Activated CD4-positive, alpha-beta memory T cell treated with anti-CD3 and anti-CD28 coated beads for 36 hours (primary cell): Measurements from ENCODE around the gene ZFPM1. TPM values are rescaled to one million over a fixed set of nuclear protein-coding genes. Genes with fewer than 3 reads are reported as not detected.

Experiments
- CTCF ChIA-PET: fragments of 350-600 bp; sonication (Branson Sonifier 250); formaldehyde crosslinking; loops from one replicate; lab custom pipeline; 2021; ENCODE audit warnings: antibody characterized with exemption, inconsistent platforms; lab: Charles Lee
- POLR2A ChIA-PET: fragments of 350-600 bp; sonication (Branson Sonifier 250); formaldehyde crosslinking; loops from one replicate; lab custom pipeline; 2021; ENCODE audit warnings: antibody characterized with exemption; lab: Charles Lee
- DNase-seq: peaks from one replicate; pipeline ENCODE4 v3.0.0-alpha.2; 2020
- H3K27ac Mint-ChIP-seq: one replicate; pipeline ENCODE4 v1.8.0; 2021; ENCODE audit warnings: mixed read lengths
- H3K27me3 Mint-ChIP-seq: one replicate; pipeline ENCODE4 v1.8.0; 2021; ENCODE audit warnings: mixed read lengths
- H3K36me3 Mint-ChIP-seq: one replicate; pipeline ENCODE4 v1.8.0; 2021; ENCODE audit warnings: mixed read lengths
- H3K4me1 Mint-ChIP-seq: one replicate; pipeline ENCODE4 v1.8.0; 2021; ENCODE audit warnings: low read depth, mixed read lengths
- H3K4me3 Mint-ChIP-seq: one replicate; pipeline ENCODE4 v1.8.0; 2021; ENCODE audit warnings: mild to moderate bottlenecking, mixed read lengths
- H3K9me3 Mint-ChIP-seq: one replicate; pipeline ENCODE4 v1.8.0; 2021; ENCODE audit warnings: mixed read lengths
- intact Hi-C: fragments of 100-400 bp; cut with micrococcal nuclease; formaldehyde crosslinking; loops from one replicate; pipeline ENCODE4 v1.15.1; 2023
- total RNA-seq, 2 experiments: library from RNA; stranded (reverse); gene quantifications; one replicate each; pipeline ENCODE4 v1.2.3, GENCODE V29; 2021

Gene ZFPM1
- total RNA-seq, 2 experiments from 2014 or later = 11.6 to 12.0 TPM

DNA sequence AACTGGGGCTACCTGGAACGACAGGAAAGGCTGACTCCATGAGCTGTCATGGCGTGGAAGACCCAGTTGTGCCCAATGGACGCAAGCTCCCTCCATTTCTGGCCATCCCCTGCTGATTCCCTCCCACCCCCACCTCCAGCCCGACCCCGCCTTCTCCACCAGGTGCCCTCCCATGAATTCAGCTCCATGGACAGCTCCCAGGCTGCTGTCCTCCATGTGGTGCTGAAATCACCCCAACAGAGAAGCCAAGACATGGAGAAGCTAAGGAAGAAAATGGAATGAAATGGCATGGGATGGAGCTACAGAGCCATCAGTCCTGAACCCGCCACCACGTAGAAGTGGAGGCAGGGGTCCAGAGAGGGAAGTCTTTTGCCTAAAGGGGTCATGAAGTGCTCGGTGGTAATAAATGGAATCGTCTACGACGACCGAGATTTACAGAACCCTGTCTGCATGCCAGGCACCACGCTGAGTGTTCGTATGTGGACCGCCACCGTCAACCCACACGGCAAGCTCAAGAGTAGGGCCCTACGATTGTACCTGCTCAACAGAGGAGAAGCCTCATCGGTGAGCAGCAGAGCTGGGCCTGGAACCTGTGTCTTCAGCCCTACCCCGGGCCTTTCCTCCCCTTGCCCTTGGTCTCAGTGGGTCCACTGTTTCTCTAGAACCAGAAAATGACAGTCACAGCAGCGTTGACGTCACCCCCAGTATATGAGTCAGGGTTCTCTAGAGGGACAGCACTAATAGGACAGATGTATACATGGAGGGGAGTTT lies 107.8 kb downstream of the ZFPM1 start:
- Mint-ChIP-seq H3K27me3 (peaks cover 7% of the 10 kb centered on the region), H3K36me3 (no peaks in the 10 kb centered on the region), H3K9me3 (peaks cover 7% of the 10 kb centered on the region), H3K4me1 (peaks cover 5% of the 10 kb centered on the region), H3K27ac (no peak overlapping the region), H3K4me3 (no peak overlapping the region)
- ChIA-PET POLR2A (interaction anchor here (1.0 kb wide), 1 partner anchor 10 kb away, joined by 4 read pairs; the partner anchor contains the start of gene ZC3H18), CTCF (interaction anchor here (0.9 to 5.9 kb wide), 7 partner anchors 10 to 123 kb away, joined by 3 to 34 read pairs (median 5); partner anchors contain the start of gene ZC3H18)
- no peak for DNase-seq
- intact Hi-C loops = no loop called here

DNA sequence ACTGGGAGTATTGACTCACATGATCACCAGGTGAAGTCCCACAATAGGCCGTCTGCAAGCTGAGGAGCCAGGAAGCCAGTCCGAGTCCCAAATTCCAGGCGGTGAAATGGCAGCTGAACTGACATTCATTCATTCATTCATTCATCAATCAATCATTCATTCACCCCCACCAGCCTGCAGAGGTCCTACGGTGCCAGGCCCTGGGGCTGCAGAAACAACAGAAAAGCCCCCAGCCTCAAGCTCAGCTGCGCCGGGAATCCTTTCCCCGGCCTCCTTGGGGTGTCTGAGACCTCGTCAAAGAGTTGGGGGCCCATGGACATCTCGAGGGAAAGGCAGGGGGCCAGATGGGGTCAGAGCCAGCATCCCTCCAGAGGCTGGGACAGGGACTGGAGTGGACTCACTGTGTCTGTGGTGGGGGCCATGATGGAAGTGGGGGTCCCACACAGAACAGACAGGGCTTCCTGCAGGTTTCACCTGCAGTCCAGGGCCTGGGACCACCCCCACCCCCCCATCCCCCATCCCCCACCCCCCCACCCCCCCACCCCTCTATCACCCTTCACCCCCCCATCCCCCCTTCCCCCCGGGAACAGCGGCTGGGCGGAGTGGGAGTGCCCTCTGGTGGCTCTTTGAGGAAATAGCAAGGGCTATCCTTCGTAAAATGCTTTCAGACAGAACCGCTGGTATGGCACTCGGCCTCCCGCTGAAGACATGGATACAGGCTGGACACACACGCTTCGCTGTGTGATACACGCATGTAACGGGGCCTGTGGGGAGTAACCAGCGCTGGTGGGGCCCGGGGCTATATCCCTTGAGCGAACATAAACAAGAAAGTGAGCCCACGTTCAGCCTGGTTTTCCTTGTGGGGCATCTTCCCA lies 108.6 kb downstream of the ZFPM1 start:
- H3K4me1 Mint-ChIP-seq = peaks cover 13% of the 10 kb centered on the region
- peak; percentile 62 for DNase-seq
- peaks cover 5% of the 10 kb centered on the region for H3K27me3 Mint-ChIP-seq
- H3K9me3 Mint-ChIP-seq = no peaks in the 10 kb centered on the region
- POLR2A ChIA-PET = no interaction called here
- no peak overlapping the region for H3K4me3 Mint-ChIP-seq
- intact Hi-C loops = loop anchor here (2.0 kb wide), 1 partner anchor 119 kb away; no protein-coding TSS in a partner anchor
- CTCF ChIA-PET = interaction anchor here (0.7 to 5.9 kb wide), 13 partner anchors 9 to 605 kb away, joined by 3 to 34 read pairs (median 5); partner anchors contain the start of gene ZC3H18
- H3K36me3 Mint-ChIP-seq = no peaks in the 10 kb centered on the region
- H3K27ac Mint-ChIP-seq = no peak overlapping the region

DNA sequence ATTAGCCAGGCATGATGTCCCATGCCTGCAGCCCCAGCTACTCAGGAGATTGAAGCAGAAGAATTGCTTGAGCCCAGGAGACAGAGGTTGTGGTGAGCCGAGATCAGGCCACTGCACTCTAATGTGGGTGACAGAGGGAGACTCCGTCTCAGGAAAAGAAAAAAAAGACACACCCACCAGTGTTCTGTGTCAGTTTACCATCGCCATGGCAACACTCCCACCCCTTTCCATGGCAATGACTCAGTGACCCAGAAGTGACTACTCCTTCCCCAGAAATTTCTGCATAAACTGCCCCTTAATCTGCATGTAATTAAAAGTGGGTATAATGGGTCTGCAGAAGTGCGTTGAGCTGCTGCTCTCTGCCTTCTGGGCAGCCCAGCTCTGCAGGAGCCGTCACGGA lies 113.1 kb downstream of the ZFPM1 start:
- peaks cover 2% of the 10 kb centered on the region for H3K27me3 Mint-ChIP-seq
- peaks cover 3% of the 10 kb centered on the region for H3K36me3 Mint-ChIP-seq
- H3K9me3 Mint-ChIP-seq = no peaks in the 10 kb centered on the region
- peak; percentile 92 for DNase-seq
- intact Hi-C loops = loop anchor here (1.0 kb wide), 1 partner anchor 85 kb away; the partner anchor contains the start of gene CYBA
- peaks cover 23% of the 10 kb centered on the region for H3K4me1 Mint-ChIP-seq
- H3K27ac Mint-ChIP-seq = no peak overlapping the region
- CTCF ChIA-PET = interaction anchor here (0.7 to 1.9 kb wide), 4 partner anchors 9 to 129 kb away, joined by 3 to 6 read pairs (median 4); no protein-coding TSS in a partner anchor
- POLR2A ChIA-PET = interaction anchor here (1.3 kb wide), 1 partner anchor 136 kb away, joined by 3 read pairs; no protein-coding TSS in a partner anchor
- H3K4me3 Mint-ChIP-seq = peak overlapping the region; percentile 13

DNA sequence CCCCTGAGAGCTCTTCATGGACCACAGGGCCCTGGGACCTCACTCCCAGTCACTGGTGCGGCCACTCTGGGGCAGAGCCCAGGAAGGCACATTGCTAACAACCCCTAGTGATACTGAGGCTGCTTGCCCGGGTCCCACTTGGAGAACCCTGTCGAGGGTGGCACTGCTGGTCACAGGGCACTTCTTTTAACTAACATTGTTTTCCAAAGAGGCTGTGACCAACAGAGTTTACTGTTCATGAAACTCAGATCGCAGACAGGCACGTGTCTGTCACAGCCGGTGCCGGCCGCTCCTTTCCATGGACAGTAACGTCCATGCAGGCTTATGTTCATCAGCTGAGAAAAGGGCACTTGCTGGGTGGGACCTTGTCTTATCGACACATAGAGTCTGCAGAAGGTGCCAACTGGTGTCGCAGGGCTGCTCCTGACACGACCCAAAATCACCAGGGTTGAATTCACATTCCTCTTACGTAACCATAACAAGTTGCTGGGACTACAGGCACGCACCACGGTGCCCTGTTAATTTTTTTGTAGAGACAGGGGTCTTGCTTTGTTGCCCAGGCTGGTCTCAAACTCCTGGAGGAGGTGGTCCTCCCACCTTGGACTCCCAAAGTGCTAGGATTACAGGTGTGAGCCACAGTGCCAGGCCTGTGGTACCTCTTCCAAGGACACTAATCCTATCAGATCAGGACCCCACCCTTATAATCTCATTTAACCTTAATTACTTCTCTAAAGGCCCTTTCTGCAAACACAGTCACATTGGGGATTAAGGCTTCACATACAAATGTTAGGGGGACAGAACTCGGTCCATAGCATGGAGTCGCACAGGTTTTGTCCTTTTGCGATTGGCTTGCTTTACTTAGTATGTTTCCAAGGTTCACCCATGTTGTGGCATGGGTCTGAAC lies 115.9 kb downstream of the ZFPM1 start:
- intact Hi-C loops = no loop called here
- POLR2A ChIA-PET = interaction anchor here (1.4 to 2.1 kb wide), 3 partner anchors 51 to 243 kb away, joined by 4 to 8 read pairs (median 6); partner anchors contain the start of gene APRT
- Mint-ChIP-seq H3K9me3 (no peaks in the 10 kb centered on the region), H3K27me3 (no peaks in the 10 kb centered on the region), H3K4me1 (peaks cover 40% of the 10 kb centered on the region), H3K27ac (peak overlapping the region; percentile 83), H3K36me3 (peaks cover 9% of the 10 kb centered on the region), H3K4me3 (peak overlapping the region; percentile 83)
- DNase-seq = no peak
- CTCF ChIA-PET = no interaction called here

DNA sequence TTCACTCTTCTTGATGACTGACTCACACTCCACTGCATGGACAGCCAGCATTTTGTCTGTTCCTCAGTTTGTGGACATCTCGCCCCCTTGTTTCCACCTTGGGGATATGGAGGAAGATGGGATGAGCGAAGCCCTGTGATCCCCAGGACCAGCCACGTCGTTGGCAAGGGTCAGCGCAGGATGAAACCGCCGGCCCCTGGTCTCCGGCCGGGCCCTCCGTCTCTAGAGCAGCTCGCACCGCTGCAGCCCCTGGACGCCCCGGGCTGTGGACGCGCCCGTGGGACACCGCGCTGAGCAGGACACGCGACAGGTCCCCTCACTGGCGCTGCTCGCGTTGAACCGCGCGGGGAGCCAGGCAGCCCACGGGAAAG lies 116.5 kb downstream of the ZFPM1 start:
- peak overlapping the region; percentile 83 for H3K4me3 Mint-ChIP-seq
- peaks cover 9% of the 10 kb centered on the region for H3K36me3 Mint-ChIP-seq
- intact Hi-C loops = no loop called here
- peaks cover 40% of the 10 kb centered on the region for H3K4me1 Mint-ChIP-seq
- ChIA-PET CTCF (interaction anchor here (0.9 to 2.2 kb wide), 6 partner anchors 15 to 619 kb away, joined by 3 to 8 read pairs (median 3); partner anchors contain the start of gene BANP), POLR2A (interaction anchor here (0.9 to 2.1 kb wide), 11 partner anchors 21 to 319 kb away, joined by 3 to 24 read pairs (median 5); partner anchors contain the start of genes APRT and IL17C)
- peak; percentile 25 for DNase-seq
- H3K27me3 Mint-ChIP-seq = no peaks in the 10 kb centered on the region
- peak overlapping the region; percentile 83 for H3K27ac Mint-ChIP-seq
- H3K9me3 Mint-ChIP-seq = no peaks in the 10 kb centered on the region

DNA sequence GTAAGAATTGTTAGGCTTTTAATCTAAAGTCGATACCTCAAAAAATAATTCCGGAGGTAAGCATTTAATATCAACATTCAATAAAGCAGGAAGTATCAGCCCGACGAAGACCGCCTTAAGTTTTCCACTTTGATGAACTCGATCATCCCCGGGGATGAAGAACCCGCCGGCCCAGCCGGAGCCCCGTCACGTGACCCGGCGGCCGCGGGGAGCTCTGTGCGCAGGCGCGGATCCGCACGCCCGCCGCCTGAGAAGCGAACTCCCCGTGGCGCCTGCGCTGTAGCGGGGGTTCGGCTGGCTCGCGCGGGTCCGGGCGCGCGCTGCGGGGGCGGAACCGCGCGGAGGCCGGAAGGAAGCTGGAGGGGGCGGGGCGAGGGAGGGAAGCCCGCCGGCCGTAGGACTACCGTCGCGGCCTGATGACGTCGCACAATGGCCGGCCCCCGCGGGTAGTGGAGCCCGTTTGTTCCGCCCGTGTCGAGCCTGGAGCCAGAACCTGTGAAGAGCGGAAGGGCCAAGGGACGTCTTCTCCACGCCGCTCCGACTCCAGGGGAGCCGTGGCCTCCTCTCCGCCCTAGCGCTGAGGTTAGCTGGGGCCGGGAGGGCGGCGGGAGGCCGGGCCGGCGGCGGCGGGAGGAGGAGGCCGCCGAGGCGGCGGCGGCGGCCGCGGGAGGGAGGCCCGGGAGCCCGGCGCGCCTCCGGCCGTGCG lies 117.1 kb downstream of the ZFPM1 start, which contains the start of gene ZC3H18:
TSS of gene ZC3H18 (plus strand) at position 419 of the 706 bp plus-strand sequence. CDS start 6,721 bp downstream, outside the sequence.
- Mint-ChIP-seq H3K4me3 (peak within 1 kb of the TSS; percentile 84), H3K27me3 (no peaks in the 10 kb centered on the region), H3K36me3 (peaks cover 9% of the 10 kb centered on the region), H3K4me1 (peaks cover 40% of the 10 kb centered on the region), H3K27ac (peak within 1 kb of the TSS; percentile 83), H3K9me3 (no peaks in the 10 kb centered on the region)
- CTCF ChIA-PET = interaction anchor here (0.9 to 2.2 kb wide), 11 partner anchors 9 to 619 kb away, joined by 3 to 8 read pairs (median 5); partner anchors contain the start of gene BANP
- intact Hi-C loops = loop anchor here (1.0 to 2.0 kb wide), 6 partner anchors 21 to 619 kb away; partner anchors contain the start of genes BANP, CTU2, CYBA and MVD
- DNase-seq = peak; percentile 98
- POLR2A ChIA-PET = interaction anchor here (0.8 to 2.1 kb wide), 16 partner anchors 9 to 320 kb away, joined by 3 to 24 read pairs (median 4); partner anchors contain the start of genes APRT, IL17C and MVD

DNA sequence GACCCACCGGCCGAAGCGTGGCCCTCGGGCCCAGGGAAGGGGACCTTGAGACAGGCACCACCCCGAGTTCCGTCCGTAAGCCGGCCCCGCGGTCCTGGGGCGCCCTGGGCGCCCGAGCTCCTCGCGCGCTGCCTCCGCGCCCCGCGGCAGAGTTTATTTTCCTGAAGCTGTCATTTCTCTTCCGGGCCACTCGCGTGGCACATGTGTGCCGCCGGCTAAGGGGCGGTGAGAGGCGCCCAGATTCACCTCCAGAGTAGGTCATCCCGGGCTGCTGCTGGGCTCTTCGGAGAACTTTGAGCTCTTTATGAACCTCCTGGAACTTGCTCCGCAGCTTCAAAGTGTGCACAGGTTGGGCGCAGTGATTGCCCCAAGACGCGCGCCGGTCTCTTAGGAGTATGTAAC lies 117.6 kb downstream of the ZFPM1 start:
- Mint-ChIP-seq H3K27ac (peak overlapping the region; percentile 76), H3K36me3 (peaks cover 11% of the 10 kb centered on the region), H3K4me1 (peaks cover 43% of the 10 kb centered on the region), H3K4me3 (peak overlapping the region; percentile 84), H3K27me3 (no peaks in the 10 kb centered on the region), H3K9me3 (no peaks in the 10 kb centered on the region)
- peak; percentile 49 for DNase-seq
- POLR2A ChIA-PET = interaction anchor here (0.6 to 2.1 kb wide), 18 partner anchors 10 to 805 kb away, joined by 3 to 24 read pairs (median 4); partner anchors contain the start of genes APRT, IL17C, KLHDC4 and MVD
- CTCF ChIA-PET = interaction anchor here (0.9 to 2.2 kb wide), 12 partner anchors 8 to 620 kb away, joined by 3 to 8 read pairs (median 4); partner anchors contain the start of gene BANP
- intact Hi-C loops = loop anchor here (1.0 to 2.0 kb wide), 6 partner anchors 20 to 619 kb away; partner anchors contain the start of genes BANP, CTU2, CYBA and MVD

DNA sequence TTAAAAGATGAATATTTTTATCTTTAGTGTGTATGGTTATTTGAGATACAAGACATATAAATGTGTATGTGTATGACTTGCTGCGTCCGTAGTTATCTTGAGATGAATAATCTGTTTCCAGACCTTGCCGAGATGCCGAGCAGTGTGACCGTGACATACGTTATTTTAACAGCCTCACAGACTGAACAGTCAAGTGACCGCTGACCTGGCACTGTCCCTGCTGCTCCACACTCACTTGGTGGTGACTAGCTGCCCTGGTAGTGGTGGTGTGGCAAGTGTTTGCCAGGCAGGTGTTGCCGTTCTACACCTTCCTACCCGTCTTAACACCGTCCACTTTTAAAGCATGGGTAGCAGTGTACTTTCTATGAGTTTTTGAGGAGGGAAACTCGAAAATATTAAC lies 122.2 kb downstream of the ZFPM1 start:
- H3K4me3 Mint-ChIP-seq = no peak overlapping the region
- intact Hi-C loops = no loop called here
- CTCF ChIA-PET = no interaction called here
- H3K9me3 Mint-ChIP-seq = no peaks in the 10 kb centered on the region
- H3K36me3 Mint-ChIP-seq = peaks cover 35% of the 10 kb centered on the region
- H3K27me3 Mint-ChIP-seq = no peaks in the 10 kb centered on the region
- no peak for DNase-seq
- POLR2A ChIA-PET = no interaction called here
- H3K27ac Mint-ChIP-seq = no peak overlapping the region
- peaks cover 49% of the 10 kb centered on the region for H3K4me1 Mint-ChIP-seq

DNA sequence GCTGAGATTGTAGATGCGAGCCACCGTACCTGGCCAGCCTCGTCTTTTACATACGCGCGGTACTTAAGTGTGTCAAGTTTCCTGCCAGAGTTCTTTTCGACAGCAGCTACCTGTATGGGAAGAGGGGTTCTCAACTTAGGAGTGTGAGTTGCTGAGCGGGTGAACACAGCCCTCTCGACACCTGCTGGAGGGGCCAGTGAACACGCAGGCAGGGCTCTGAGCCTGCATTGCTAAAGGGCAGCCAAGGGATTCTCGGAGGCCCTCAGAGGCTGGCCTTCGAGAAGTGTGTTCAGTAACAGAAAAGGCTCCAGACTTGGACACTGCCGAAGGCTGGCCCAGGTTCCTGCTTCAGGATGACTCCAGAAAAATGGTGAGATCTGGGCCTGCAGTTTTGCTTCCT lies 123.2 kb downstream of the ZFPM1 start:
- intact Hi-C loops = no loop called here
- CTCF ChIA-PET = no interaction called here

DNA sequence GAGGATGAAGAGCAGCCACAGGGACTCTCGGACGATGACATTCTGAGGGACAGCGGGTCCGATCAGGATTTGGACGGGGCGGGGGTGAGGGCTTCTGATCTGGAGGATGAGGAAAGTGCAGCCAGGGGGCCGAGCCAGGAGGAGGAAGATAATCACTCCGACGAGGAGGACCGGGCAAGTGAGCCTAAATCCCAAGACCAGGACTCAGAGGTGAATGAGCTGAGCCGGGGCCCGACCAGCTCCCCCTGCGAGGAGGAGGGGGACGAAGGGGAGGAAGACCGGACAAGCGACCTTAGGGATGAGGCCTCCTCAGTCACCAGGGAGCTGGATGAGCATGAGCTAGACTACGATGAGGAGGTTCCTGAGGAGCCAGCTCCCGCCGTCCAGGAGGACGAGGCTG lies 124.1 kb downstream of the ZFPM1 start:
- intact Hi-C loops = no loop called here
- POLR2A ChIA-PET = no interaction called here
- no peak for DNase-seq
- Mint-ChIP-seq H3K9me3 (no peaks in the 10 kb centered on the region), H3K36me3 (peaks cover 37% of the 10 kb centered on the region), H3K4me1 (peaks cover 35% of the 10 kb centered on the region), H3K27me3 (no peaks in the 10 kb centered on the region), H3K27ac (no peak overlapping the region), H3K4me3 (no peak overlapping the region)
- CTCF ChIA-PET = no interaction called here

More for the DNA sequence above, 123.2 kb downstream of the ZFPM1 start:
- H3K27me3 Mint-ChIP-seq = no peaks in the 10 kb centered on the region
- POLR2A ChIA-PET = no interaction called here
- H3K4me3 Mint-ChIP-seq = no peak overlapping the region
- DNase-seq = no peak
- peaks cover 44% of the 10 kb centered on the region for H3K4me1 Mint-ChIP-seq
- H3K27ac Mint-ChIP-seq = no peak overlapping the region
- no peaks in the 10 kb centered on the region for H3K9me3 Mint-ChIP-seq
- peaks cover 40% of the 10 kb centered on the region for H3K36me3 Mint-ChIP-seq
